ENCODE data around the gene APBA2. TPM values are rescaled to one million over a fixed set of nuclear protein-coding genes. Genes with fewer than 3 reads are reported as not detected.

The APBA2 gene
- total RNA-seq, 4 donors from 2014 or later = 1.3 to 7.0 (median 2.4) TPM

DNA sequence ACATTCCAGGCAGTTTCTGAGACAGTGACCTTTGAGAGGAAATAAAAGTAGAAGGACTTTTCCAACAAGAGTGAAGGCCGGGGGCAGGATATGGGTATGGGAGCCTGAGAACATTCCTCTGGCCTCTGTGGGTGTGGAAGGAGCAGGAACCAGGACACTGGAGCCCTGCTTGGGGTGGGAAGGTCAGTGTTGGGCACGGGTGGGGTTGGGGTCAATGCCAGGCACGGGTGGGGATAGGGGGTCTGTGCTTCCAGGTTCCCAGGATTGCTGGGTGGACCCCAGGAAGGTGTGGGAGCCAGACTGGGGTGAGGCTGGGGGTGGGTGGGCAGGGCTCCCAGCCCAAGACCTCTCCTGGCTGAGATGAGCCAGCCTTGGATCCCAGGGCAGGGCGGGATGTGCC is 220.3 kb downstream of the APBA2 start:
- H3K4me1 ChIP-seq = peaks cover 7% of the 10 kb centered on the region
- no peaks in the 10 kb centered on the region for H3K9me3 ChIP-seq
- no peak for DNase-seq (ENCODE audit: low spot score in 2 of 2)
- TF ChIP-seq POLR2AphosphoS5 (IDR thresholded peaks at IDR 0.05) = no peak
- no peak for TF ChIP-seq EP300 (IDR thresholded peaks at IDR 0.05)
- no peak for TF ChIP-seq POLR2A (IDR thresholded peaks at IDR 0.05)
- TF ChIP-seq, protein P1, sequence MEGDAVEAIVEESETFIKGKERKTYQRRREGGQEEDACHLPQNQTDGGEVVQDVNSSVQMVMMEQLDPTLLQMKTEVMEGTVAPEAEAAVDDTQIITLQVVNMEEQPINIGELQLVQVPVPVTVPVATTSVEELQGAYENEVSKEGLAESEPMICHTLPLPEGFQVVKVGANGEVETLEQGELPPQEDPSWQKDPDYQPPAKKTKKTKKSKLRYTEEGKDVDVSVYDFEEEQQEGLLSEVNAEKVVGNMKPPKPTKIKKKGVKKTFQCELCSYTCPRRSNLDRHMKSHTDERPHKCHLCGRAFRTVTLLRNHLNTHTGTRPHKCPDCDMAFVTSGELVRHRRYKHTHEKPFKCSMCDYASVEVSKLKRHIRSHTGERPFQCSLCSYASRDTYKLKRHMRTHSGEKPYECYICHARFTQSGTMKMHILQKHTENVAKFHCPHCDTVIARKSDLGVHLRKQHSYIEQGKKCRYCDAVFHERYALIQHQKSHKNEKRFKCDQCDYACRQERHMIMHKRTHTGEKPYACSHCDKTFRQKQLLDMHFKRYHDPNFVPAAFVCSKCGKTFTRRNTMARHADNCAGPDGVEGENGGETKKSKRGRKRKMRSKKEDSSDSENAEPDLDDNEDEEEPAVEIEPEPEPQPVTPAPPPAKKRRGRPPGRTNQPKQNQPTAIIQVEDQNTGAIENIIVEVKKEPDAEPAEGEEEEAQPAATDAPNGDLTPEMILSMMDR (IDR thresholded peaks at IDR 0.05) = no peak
- no peak overlapping the region for H3K4me3 ChIP-seq
- H3K36me3 ChIP-seq = no peaks in the 10 kb centered on the region
- 86% methylated on average over 3 of the region's 4 CpGs for WGBS
- peaks cover 7% of the 10 kb centered on the region for H3K27me3 ChIP-seq
- no peak overlapping the region for H3K27ac ChIP-seq

DNA sequence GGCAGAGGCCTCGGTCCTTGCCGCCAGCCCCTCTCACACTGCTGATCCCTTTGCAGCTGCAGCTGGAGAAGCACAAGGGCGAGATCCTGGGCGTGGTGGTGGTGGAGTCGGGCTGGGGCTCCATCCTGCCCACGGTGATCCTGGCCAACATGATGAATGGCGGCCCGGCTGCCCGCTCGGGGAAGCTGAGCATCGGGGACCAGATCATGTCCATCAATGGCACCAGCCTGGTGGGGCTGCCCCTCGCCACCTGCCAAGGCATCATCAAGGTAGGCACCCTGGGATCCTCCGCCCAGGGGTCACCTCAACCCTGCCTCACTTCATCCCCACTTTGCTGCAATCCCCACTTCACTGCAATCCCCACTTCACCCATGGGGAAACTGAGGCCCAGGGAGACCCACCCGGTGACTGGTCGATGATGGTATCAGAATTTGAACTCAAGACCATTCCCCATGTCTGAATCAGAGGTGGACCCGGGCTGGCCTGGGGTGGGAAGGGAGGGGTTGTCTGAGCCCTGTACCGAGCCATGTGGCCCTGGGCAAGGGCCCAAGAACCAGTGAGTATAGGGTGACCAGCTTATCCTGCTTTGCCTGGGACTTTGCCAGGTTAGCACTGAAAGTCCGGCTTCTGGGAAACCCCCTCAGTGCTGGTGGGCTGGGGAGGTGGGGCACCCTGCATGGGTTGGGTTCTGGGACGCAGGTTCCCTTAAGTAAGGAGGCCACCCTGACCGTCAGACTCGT is 220.9 kb downstream of the APBA2 start:
- TF ChIP-seq POLR2A (IDR thresholded peaks at IDR 0.05) = no peak
- peaks cover 7% of the 10 kb centered on the region for H3K4me1 ChIP-seq
- no peak overlapping the region for H3K4me3 ChIP-seq
- no peak for DNase-seq (ENCODE audit: low spot score in 2 of 2)
- no peaks in the 10 kb centered on the region for H3K36me3 ChIP-seq
- H3K27ac ChIP-seq = no peak overlapping the region
- H3K27me3 ChIP-seq = peaks cover 10% of the 10 kb centered on the region
- no peaks in the 10 kb centered on the region for H3K9me3 ChIP-seq
- WGBS = no CpG with 5 or more reads among the region's 21 CpGs

GRCh38 chr15:29107291-29107890 is 221.6 kb downstream of the APBA2 start:
- 97% methylated on average over 8 of the region's 19 CpGs for WGBS

DNA sequence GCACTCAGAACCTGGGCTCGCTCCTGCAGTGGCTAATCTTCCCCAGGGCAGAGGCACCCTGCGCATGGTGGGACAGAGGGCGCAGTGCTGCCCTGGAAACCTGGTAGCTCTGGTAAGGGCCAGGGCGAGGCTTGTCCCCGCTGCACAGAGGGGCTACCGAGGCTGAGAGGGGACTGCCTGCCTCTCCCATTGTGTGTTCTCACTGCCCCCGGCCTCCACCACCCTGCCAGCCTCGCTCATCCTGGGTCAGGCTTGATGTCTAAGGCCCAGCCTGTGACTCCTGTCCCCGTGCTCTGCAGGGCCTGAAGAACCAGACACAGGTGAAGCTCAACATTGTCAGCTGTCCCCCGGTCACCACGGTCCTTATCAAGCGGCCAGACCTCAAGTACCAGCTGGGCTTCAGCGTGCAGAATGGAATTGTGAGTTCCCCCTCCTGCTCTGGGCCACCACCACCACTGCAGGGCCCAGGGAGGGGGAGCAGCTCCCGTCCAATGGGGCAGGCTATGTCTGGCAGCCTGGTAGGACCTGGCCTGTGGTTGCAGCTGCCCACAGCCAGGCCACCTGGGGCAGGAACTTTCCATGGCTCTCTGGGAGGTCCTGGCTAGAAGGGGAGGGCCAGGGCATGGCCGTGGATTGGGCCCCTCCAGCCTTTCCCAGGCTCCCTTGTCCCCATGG is 222.3 kb downstream of the APBA2 start:
- no peak overlapping the region for H3K4me3 ChIP-seq
- 83% methylated on average over 4 of the region's 15 CpGs for WGBS
- no peak for DNase-seq (ENCODE audit: low spot score in 2 of 2)
- H3K27ac ChIP-seq = no peak overlapping the region
- TF ChIP-seq EP300 (IDR thresholded peaks at IDR 0.05) (no peak), POLR2A (IDR thresholded peaks at IDR 0.05) (no peak), POLR2AphosphoS5 (IDR thresholded peaks at IDR 0.05) (no peak)
- TF ChIP-seq, protein P1 (IDR thresholded peaks at IDR 0.05) = no peak
- H3K9me3 ChIP-seq = no peaks in the 10 kb centered on the region
- H3K27me3 ChIP-seq = peaks cover 19% of the 10 kb centered on the region
- no peaks in the 10 kb centered on the region for H3K36me3 ChIP-seq
- H3K4me1 ChIP-seq = peaks cover 7% of the 10 kb centered on the region

More at GRCh38 chr15:29107291-29107890, 221.6 kb downstream of the APBA2 start:
- Histone ChIP-seq H3K4me3 (no peak overlapping the region), H3K9me3 (no peaks in the 10 kb centered on the region), H3K4me1 (peaks cover 7% of the 10 kb centered on the region), H3K36me3 (no peaks in the 10 kb centered on the region), H3K27ac (no peak overlapping the region), H3K27me3 (peaks cover 16% of the 10 kb centered on the region)
- TF ChIP-seq, protein P1 (IDR thresholded peaks at IDR 0.05) = no peak
- no peak for TF ChIP-seq EP300 (IDR thresholded peaks at IDR 0.05)
- no peak for TF ChIP-seq POLR2A (IDR thresholded peaks at IDR 0.05)
- no peak for TF ChIP-seq POLR2AphosphoS5 (IDR thresholded peaks at IDR 0.05)
- no peak for DNase-seq (ENCODE audit: low spot score in 2 of 2)

DNA sequence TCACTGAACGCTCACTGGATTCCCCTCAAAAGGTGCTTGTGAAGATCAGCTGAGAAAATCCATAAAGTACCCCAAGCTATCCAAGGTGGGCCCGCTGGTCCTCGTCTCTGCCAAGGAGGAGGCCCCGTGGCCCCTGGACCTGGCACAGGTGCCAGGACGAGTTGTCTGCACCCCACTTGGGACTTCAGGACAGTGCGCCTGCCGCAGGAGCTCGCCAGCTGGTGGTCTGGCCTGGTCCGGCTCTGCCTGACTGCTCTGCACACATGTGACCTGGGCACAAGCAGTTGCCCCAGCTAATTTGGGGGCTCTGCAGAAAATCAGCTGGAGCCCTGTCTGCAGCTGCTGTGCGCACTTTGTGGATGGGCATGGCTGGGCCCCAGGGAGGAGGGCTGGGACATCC is 224.0 kb downstream of the APBA2 start:
- DNase-seq (ENCODE audit: low spot score in 2 of 2) = no peak
- WGBS = 94% methylated on average over 7 of the region's 10 CpGs
- H3K36me3 ChIP-seq = no peaks in the 10 kb centered on the region
- TF ChIP-seq, protein P1 (IDR thresholded peaks at IDR 0.05) = no peak
- TF ChIP-seq EP300 (IDR thresholded peaks at IDR 0.05) (no peak), POLR2AphosphoS5 (IDR thresholded peaks at IDR 0.05) (no peak), POLR2A (IDR thresholded peaks at IDR 0.05) (no peak)
- H3K4me3 ChIP-seq = no peak overlapping the region
- no peaks in the 10 kb centered on the region for H3K9me3 ChIP-seq
- no peak overlapping the region for H3K27ac ChIP-seq
- H3K4me1 ChIP-seq = peaks cover 1% of the 10 kb centered on the region
- peaks cover 29% of the 10 kb centered on the region for H3K27me3 ChIP-seq
